GM21360 (cell line): Measurements from ENCODE around the gene CD101.
A peak's percentile ranks its signal among the peaks of the same experiment; 100 is the strongest.

Source experiments
- ATAC-seq: cut with Tn5 transposase; IDR thresholded peaks from one replicate; pipeline ENCODE4 v1.9.1; 2021; ENCODE audit warnings: mild to moderate bottlenecking, moderate library complexity; ENCODE audit not compliant: unreplicated experiment

The CD101 gene

GRCh38 chr1:117051224-117052064 is 49.9 kb downstream of the CD101 start:
- peak; percentile 87 for ATAC-seq

- ATAC-seq, result no peak
Observed at GRCh38 chr1:117054068-117054467, 52.5 kb downstream of the CD101 start.

- ATAC-seq, result no peak
Observed at GRCh38 chr1:117058810-117059209, 57.2 kb downstream of the CD101 start.

GRCh38 chr1:117059334-117059677 is 57.7 kb downstream of the CD101 start:
- peak; percentile 30 for ATAC-seq

GRCh38 chr1:117059678-117060440 is 58.3 kb downstream of the CD101 start, which contains the start of gene TTF2:
TSS of gene TTF2 (plus strand) at chr1:117060326. CDS start at chr1:117060347, 21 bp downstream.
- peak; percentile 87 for ATAC-seq

- no peak for ATAC-seq
Observed at GRCh38 chr1:117060441-117061317, 59.1 kb downstream of the CD101 start.

- ATAC-seq, result no peak
Observed at GRCh38 chr1:117061986-117062415, 60.4 kb downstream of the CD101 start.

- ATAC-seq, result no peak
Observed at GRCh38 chr1:117066367-117066766, 64.8 kb downstream of the CD101 start.

GRCh38 chr1:117067533-117068370 is 66.2 kb downstream of the CD101 start:
- ATAC-seq, result peak; percentile 45

- no peak for ATAC-seq
Observed at GRCh38 chr1:117068580-117068979, 67.0 kb downstream of the CD101 start.

GRCh38 chr1:117069220-117069844 is 67.8 kb downstream of the CD101 start:
- no peak for ATAC-seq

GRCh38 chr1:117070124-117070523 is 68.6 kb downstream of the CD101 start:
- no peak for ATAC-seq

GRCh38 chr1:117076648-117077047 is 75.1 kb downstream of the CD101 start:
- ATAC-seq, result no peak

GRCh38 chr1:117077267-117077666 is 75.7 kb downstream of the CD101 start:
- no peak for ATAC-seq

- ATAC-seq, result no peak
Observed at GRCh38 chr1:117079737-117080136, 78.2 kb downstream of the CD101 start.

- ATAC-seq, result no peak
Observed at GRCh38 chr1:117084231-117084630, 82.7 kb downstream of the CD101 start.
